ENCODE measurements around the gene NCOA3.

- TF ChIP-seq, protein P1, sequence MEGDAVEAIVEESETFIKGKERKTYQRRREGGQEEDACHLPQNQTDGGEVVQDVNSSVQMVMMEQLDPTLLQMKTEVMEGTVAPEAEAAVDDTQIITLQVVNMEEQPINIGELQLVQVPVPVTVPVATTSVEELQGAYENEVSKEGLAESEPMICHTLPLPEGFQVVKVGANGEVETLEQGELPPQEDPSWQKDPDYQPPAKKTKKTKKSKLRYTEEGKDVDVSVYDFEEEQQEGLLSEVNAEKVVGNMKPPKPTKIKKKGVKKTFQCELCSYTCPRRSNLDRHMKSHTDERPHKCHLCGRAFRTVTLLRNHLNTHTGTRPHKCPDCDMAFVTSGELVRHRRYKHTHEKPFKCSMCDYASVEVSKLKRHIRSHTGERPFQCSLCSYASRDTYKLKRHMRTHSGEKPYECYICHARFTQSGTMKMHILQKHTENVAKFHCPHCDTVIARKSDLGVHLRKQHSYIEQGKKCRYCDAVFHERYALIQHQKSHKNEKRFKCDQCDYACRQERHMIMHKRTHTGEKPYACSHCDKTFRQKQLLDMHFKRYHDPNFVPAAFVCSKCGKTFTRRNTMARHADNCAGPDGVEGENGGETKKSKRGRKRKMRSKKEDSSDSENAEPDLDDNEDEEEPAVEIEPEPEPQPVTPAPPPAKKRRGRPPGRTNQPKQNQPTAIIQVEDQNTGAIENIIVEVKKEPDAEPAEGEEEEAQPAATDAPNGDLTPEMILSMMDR (IDR thresholded peaks at IDR 0.05): no peak
- no peak for TF ChIP-seq POLR2A (IDR thresholded peaks at IDR 0.05)
Observed at GRCh38 chr20:47547034-47547387, 45.3 kb downstream of the NCOA3 start.

Data from adrenal gland (tissue), 5 donors.